Type B pancreatic cell (in vitro differentiated cells): ENCODE data around the gene CARF. TPM values are rescaled to one million over a fixed set of nuclear protein-coding genes. Genes with fewer than 3 reads are reported as not detected.
"Not testable (repeated sequence)": the region's sequence is repeated elsewhere in the genome, so short reads cannot be mapped to it uniquely, and the experiment has no call there.

Experiments used
- DNase-seq: peaks from one replicate; pipeline ENCODE4 v3.0.0; 2021; ENCODE audit warnings: mixed read lengths; ENCODE audit not compliant: unreplicated experiment; ENCODE audit errors: extremely low spot score
- H3K27ac Mint-ChIP-seq: 2 replicates; pipeline ENCODE4 v1.8.0; 2021; ENCODE audit warnings: mild to moderate bottlenecking, mixed read lengths
- H3K27me3 Mint-ChIP-seq: 2 replicates; pipeline ENCODE4 v1.8.0; 2021; ENCODE audit warnings: mixed read lengths
- H3K36me3 Mint-ChIP-seq: 2 replicates; pipeline ENCODE4 v1.8.0; 2021; ENCODE audit warnings: mixed read lengths
- H3K4me1 Mint-ChIP-seq: one replicate; pipeline ENCODE4 v1.8.0; 2021; ENCODE audit warnings: mixed read lengths; ENCODE audit not compliant: unreplicated experiment
- H3K4me3 Mint-ChIP-seq: 2 replicates; pipeline ENCODE4 v1.8.0; 2021; ENCODE audit warnings: mild to moderate bottlenecking, mixed read lengths
- H3K9me3 Mint-ChIP-seq: 2 replicates; pipeline ENCODE4 v1.8.0; 2021; ENCODE audit warnings: mixed read lengths
- CTCF ChIP-seq: fragments of 200-600 bp; sonication (generic); conservative IDR thresholded peaks from 2 replicates; pipeline ENCODE4 v1.5.0; 2021; ENCODE audit warnings: antibody characterized with exemption, mild to moderate bottlenecking
- total RNA-seq: library from RNA; stranded (reverse); gene quantifications from 2 replicates; pipeline ENCODE4 v1.2.1, GENCODE V29; 2021; ENCODE audit warnings: low replicate concordance

Gene CARF
- total RNA-seq, 1 donor from 2014 or later, result 11.0 TPM

GRCh38 chr2:202976809-202977208 lies 64.7 kb downstream of the CARF start:
- TF ChIP-seq CTCF, result no peak
- no peak overlapping the region for H3K4me3 Mint-ChIP-seq
- H3K27me3 Mint-ChIP-seq, result no peaks in the 10 kb centered on the region
- no peaks in the 10 kb centered on the region for H3K9me3 Mint-ChIP-seq
- no peaks in the 10 kb centered on the region for H3K4me1 Mint-ChIP-seq
- no peak for DNase-seq
- H3K36me3 Mint-ChIP-seq, result peaks cover 12% of the 10 kb centered on the region
- H3K27ac Mint-ChIP-seq, result no peak overlapping the region

- H3K4me1 Mint-ChIP-seq, result no peaks in the 10 kb centered on the region
- no peak overlapping the region for H3K4me3 Mint-ChIP-seq
- peaks cover 11% of the 10 kb centered on the region for H3K36me3 Mint-ChIP-seq
- no peak for TF ChIP-seq CTCF
- no peaks in the 10 kb centered on the region for H3K27me3 Mint-ChIP-seq
- no peak for DNase-seq
- no peaks in the 10 kb centered on the region for H3K9me3 Mint-ChIP-seq
- no peak overlapping the region for H3K27ac Mint-ChIP-seq
Measured at GRCh38 chr2:202982779-202983491, 70.9 kb downstream of the CARF start.

DNA sequence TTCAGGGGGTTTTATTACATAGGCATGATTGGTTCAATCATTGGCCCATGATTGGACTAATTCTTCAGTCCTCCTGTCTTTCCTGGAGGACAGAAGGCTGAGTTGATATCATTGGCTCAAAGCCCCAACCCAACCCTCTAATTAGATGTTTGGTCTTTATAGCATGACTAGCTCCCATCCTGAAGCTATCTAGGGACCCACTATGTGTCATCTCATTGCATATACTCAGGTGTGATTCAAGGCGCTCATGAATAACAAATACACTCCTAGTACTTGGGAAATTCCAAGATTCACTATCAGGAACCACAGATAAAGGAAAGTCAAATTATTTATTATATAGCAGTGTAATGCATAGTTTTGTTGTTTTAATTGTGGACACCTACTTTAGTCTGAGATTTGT lies 77.7 kb downstream of the CARF start:
- no peaks in the 10 kb centered on the region for H3K4me1 Mint-ChIP-seq
- no peak for DNase-seq
- no peak overlapping the region for H3K27ac Mint-ChIP-seq
- no peaks in the 10 kb centered on the region for H3K9me3 Mint-ChIP-seq
- no peak overlapping the region for H3K4me3 Mint-ChIP-seq
- H3K36me3 Mint-ChIP-seq, result no peaks in the 10 kb centered on the region
- H3K27me3 Mint-ChIP-seq, result no peaks in the 10 kb centered on the region
- TF ChIP-seq CTCF, result no peak

GRCh38 chr2:202990501-202990900 lies 78.4 kb downstream of the CARF start:
- no peak for DNase-seq
- Mint-ChIP-seq H3K27ac (no peak overlapping the region), H3K27me3 (no peaks in the 10 kb centered on the region), H3K9me3 (no peaks in the 10 kb centered on the region), H3K4me1 (no peaks in the 10 kb centered on the region), H3K4me3 (no peak overlapping the region), H3K36me3 (no peaks in the 10 kb centered on the region)
- no peak for TF ChIP-seq CTCF

DNA sequence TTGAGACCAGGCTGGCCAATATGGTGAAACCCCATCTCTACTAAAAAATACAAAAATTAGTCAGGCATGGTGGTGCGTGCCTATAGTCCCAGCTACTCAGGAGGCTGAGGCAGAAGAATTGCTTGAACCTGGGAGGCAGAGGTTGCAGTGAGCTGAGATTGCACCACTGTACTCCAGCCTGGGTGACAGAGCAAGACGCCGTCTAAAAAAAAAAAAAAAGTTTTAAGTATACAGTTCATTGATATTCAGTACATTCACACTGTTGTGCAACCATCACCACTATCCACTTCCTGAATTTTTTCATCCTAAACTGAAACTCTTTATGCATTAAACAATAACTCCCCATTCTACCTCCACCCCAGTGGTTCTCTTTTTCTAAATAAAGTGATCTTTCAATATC lies 85.0 kb downstream of the CARF start:
- not testable (repeated sequence) for H3K4me3 Mint-ChIP-seq, H3K36me3 Mint-ChIP-seq, DNase-seq, H3K9me3 Mint-ChIP-seq, H3K27ac Mint-ChIP-seq, H3K4me1 Mint-ChIP-seq, H3K27me3 Mint-ChIP-seq

GRCh38 chr2:203002054-203002821 lies 90.2 kb downstream of the CARF start:
- Mint-ChIP-seq H3K4me1 (peaks cover 5% of the 10 kb centered on the region), H3K4me3 (peak overlapping the region; percentile 27), H3K27me3 (no peaks in the 10 kb centered on the region), H3K9me3 (no peaks in the 10 kb centered on the region), H3K27ac (peak overlapping the region; percentile 92), H3K36me3 (no peaks in the 10 kb centered on the region)
- no peak for DNase-seq
- no peak for TF ChIP-seq CTCF
